UCSD-AML1 (cell line): ENCODE measurements around the gene HOXD8.

Experiments
- DNase-seq: peaks from one replicate; lab custom pipeline; 2025; ENCODE audit not compliant: unreplicated experiment; lab: John Stamatoyannopoulos, UW

Gene HOXD8

DNA sequence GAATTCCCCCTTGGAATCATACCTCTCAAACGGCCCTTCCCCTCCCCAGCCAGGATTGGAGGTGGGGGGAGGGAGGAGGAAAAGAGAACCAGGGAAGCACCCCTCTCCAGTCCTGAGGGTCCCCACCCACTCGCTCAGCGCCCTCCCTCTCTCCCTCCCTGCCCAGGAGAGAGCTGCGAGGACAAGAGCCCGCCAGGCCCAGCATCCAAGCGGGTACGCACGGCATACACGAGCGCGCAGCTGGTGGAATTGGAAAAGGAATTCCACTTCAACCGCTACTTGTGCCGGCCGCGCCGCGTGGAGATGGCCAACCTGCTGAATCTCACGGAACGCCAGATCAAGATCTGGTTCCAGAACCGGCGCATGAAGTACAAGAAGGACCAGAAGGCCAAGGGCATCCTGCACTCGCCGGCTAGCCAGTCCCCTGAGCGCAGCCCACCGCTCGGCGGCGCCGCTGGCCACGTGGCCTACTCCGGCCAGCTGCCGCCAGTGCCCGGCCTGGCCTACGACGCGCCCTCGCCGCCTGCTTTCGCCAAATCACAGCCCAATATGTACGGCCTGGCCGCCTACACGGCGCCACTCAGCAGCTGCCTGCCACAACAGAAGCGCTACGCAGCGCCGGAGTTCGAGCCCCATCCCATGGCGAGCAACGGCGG, 42.0 kb downstream of the HOXD8 start:
- no peak for DNase-seq

- no peak for DNase-seq
Observed at GRCh38 chr2:176172007-176172894, 42.7 kb downstream of the HOXD8 start.

DNA sequence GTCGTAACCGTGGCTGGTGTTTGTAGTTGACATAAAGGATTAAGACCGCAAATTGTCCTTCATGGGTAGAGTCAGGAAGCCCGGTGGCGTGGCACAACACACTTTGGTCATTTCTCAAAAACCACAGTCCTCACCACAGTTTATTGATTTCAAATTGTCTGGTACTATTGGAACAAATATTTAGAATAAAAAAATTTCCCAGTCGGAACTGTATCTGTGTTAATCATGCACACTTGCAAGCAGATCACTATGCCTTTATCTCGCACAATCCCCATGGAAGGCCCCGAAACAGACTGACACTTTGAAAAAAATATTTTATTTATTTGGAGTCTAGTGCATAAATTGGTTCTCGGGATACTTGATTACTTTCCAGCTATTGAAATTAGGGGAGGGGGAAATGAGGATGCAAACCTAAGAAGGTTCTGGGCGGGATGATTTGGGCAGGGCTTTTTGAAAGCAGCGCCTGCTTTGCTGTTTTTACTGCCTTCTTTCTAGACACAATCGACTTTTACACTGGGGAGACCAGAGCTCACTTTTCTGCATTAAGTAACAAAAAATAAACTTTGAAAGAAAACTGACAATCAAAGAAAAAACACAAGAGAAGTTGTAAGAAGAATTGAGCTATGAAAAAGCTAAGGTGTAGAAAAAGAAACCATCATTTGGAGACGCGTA, 43.5 kb downstream of the HOXD8 start:
- DNase-seq: no peak

GRCh38 chr2:176173567-176174381, 44.3 kb downstream of the HOXD8 start:
- no peak for DNase-seq

DNA sequence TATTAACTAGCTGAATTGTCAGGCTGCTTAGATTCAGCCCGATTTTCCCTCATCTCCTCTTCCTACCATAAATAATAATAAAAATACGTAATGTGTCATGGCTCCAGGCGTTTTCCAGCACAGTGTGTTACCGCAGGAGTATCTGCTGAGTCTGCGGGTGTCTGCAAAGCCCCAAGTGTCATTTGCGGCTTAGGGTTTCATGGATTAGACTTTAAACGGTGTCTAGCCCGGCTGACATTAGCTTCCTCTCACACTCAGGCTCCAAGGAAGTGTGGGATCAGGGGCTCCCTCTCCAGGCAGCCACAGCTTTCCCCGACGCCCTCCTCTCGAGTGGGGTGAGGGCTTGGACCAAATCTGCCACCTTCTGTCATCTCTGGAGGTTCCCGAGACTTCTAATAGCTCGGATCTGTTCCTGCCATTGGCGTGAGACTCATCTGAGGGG, 44.9 kb downstream of the HOXD8 start:
- no peak for DNase-seq

DNA sequence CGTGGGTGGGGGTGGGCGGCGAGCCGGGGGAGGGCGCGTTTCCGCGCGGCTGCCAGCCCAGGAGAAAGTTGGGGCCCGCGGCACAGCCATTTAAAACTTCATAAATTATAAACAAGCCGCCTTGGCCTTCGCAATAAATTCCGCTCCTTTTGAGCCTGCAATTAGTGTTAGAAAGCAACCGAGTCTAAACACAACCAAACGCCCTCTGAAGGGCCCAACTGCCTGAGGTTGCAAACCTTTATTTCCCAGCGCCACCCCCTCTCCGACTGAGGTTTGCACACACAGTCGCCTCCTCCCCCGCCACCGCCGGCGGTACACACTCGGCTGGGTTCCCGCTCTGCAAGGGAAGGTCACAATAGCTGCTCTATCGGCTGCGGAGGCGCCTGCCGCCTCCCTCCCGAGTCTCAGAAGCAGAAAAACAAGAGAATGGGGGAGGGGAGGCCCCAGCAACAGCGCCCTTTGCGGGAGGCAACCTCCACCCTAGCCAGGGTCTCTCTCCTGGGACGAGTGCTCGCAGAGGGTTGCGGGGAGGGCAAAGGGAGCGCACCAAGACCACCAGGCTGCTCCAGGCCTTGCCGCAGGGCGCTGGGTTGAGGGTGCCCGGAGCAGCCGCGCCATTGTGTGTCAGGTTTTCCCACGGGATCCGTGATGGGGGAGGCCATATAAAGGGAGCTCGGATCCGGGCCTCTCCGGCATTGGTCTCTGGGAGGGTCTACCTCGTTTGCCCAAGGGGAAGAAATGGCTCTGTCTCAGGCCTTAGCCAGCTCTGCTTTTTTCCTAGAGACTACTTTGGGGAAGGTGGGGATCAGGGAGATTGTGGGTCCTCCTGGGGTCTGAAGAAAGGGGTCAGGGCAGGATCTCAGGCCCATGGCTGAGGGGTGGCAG, 45.6 kb downstream of the HOXD8 start:
- DNase-seq: no peak

- DNase-seq: no peak
Observed at GRCh38 chr2:176175709-176176607, 46.5 kb downstream of the HOXD8 start.

GRCh38 chr2:176177580-176178037, 48.1 kb downstream of the HOXD8 start:
- DNase-seq: no peak

DNA sequence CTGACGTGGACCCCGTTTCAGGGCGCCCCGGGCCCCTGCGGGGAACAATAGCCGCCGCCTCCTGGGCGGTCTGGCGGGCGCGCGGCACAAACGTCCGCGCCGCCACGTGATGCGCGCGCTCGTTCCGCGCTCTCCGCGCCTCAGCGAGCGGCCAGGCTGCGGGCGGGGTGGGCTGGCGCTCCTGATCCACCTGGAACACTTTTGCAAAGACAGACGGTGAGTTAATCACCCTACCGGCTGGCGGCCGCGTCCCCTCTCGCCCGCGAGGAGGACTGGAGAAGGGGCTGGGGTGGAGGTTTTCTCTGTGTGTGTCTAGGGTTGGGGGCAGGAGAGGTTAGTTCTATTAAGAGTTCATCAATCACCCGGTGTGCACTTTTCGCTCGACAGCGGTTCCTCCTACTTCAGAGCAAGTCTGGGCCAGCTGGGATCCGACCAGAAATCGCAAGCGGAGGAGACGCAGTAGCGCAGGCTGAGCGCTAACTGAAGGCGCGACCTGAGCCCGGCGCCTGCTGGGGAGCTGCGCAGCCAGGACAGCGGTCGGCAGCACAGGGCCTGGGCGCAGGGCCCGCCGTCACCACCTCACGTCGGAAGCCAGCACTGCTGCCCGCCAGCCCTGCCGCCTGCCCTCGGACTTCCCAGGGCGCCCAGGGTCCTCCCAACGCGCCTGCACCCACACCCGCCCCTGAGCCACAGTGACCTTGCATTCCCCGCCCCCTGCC, 48.7 kb downstream of the HOXD8 start:
- peak; percentile 42 for DNase-seq

GRCh38 chr2:176178757-176179295, 49.3 kb downstream of the HOXD8 start:
- DNase-seq: no peak

DNA sequence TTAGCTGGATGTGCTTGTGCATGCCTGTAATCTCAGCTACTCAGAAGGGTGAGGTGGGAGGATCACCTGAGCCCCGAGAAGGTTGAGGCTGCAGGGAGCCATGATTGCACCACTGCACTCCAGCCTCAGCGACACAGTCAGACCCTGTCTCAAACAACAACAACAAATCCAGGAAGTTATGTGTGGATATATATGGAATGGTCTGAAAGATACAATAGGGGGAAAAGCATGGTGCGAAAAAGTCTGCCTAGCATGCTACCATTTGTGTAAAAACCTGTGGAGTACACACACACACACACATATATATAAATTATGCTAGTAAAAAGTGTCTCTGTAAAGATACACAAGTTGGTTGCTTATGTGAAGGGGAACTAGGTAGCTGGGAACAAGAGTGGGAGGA, 52.0 kb downstream of the HOXD8 start:
- DNase-seq: no peak
